IPS DF 4.7 (cell line): Measurements from ENCODE around the gene PIK3R4.

Source experiments
- DNase-seq: peaks from one replicate; pipeline ENCODE4 v3.0.0-alpha.2; 2013; ENCODE audit warnings: low spot score; ENCODE audit errors: extremely low read depth

PIK3R4 gene

GRCh38 chr3:130741946-130742610 is 4.6 kb downstream of the PIK3R4 start:
- no peak for DNase-seq

- no peak for DNase-seq
Measured at GRCh38 chr3:130739848-130740247, 6.8 kb downstream of the PIK3R4 start.

- no peak for DNase-seq
Measured at GRCh38 chr3:130738241-130738640, 8.4 kb downstream of the PIK3R4 start.

GRCh38 chr3:130737622-130738021 is 9.0 kb downstream of the PIK3R4 start:
- no peak for DNase-seq

- DNase-seq: no peak
Measured at GRCh38 chr3:130733236-130733875, 13.3 kb downstream of the PIK3R4 start.

- DNase-seq: no peak
Measured at GRCh38 chr3:130732501-130732900, 14.1 kb downstream of the PIK3R4 start.

- DNase-seq: no peak
Measured at GRCh38 chr3:130731817-130732216, 14.8 kb downstream of the PIK3R4 start.

GRCh38 chr3:130729154-130729553 is 17.5 kb downstream of the PIK3R4 start:
- no peak for DNase-seq

- no peak for DNase-seq
Measured at GRCh38 chr3:130728037-130728436, 18.6 kb downstream of the PIK3R4 start.

GRCh38 chr3:130725746-130726145 is 20.9 kb downstream of the PIK3R4 start:
- no peak for DNase-seq

GRCh38 chr3:130715616-130716015 is 31.0 kb downstream of the PIK3R4 start:
- no peak for DNase-seq

- no peak for DNase-seq
Measured at GRCh38 chr3:130712718-130713423, 33.8 kb downstream of the PIK3R4 start.

GRCh38 chr3:130711565-130712324 is 34.9 kb downstream of the PIK3R4 start:
- DNase-seq: no peak

- no peak for DNase-seq
Measured at GRCh38 chr3:130709671-130710070, 37.0 kb downstream of the PIK3R4 start.

GRCh38 chr3:130707902-130708601 is 38.6 kb downstream of the PIK3R4 start:
- DNase-seq: no peak

GRCh38 chr3:130705501-130705900 is 41.1 kb downstream of the PIK3R4 start:
- DNase-seq: no peak

GRCh38 chr3:130702985-130703384 is 43.6 kb downstream of the PIK3R4 start:
- no peak for DNase-seq

- no peak for DNase-seq
Measured at GRCh38 chr3:130700541-130700940, 46.1 kb downstream of the PIK3R4 start.

- DNase-seq: no peak
Measured at GRCh38 chr3:130699765-130700164, 46.9 kb downstream of the PIK3R4 start.

GRCh38 chr3:130693314-130693713 is 53.3 kb downstream of the PIK3R4 start:
- no peak for DNase-seq

GRCh38 chr3:130692455-130692854 is 54.2 kb downstream of the PIK3R4 start:
- no peak for DNase-seq
